A549 treated with GW870086 at 1 μM for 4 hours (cell line): ENCODE results near the gene FAT4. TPM values are rescaled to one million over a fixed set of nuclear protein-coding genes. Genes with fewer than 3 reads are reported as not detected.

ENCODE experiments used
- total RNA-seq: library from RNA; stranded (reverse); fragments of 200-300 nt; extraction: Qiagen RNA extraction; gene quantifications from 5 replicates; pipeline ENCODE4 v1.2.3, GENCODE V29; 2022; ENCODE audit warnings: low read depth

FAT4 gene, protein sequence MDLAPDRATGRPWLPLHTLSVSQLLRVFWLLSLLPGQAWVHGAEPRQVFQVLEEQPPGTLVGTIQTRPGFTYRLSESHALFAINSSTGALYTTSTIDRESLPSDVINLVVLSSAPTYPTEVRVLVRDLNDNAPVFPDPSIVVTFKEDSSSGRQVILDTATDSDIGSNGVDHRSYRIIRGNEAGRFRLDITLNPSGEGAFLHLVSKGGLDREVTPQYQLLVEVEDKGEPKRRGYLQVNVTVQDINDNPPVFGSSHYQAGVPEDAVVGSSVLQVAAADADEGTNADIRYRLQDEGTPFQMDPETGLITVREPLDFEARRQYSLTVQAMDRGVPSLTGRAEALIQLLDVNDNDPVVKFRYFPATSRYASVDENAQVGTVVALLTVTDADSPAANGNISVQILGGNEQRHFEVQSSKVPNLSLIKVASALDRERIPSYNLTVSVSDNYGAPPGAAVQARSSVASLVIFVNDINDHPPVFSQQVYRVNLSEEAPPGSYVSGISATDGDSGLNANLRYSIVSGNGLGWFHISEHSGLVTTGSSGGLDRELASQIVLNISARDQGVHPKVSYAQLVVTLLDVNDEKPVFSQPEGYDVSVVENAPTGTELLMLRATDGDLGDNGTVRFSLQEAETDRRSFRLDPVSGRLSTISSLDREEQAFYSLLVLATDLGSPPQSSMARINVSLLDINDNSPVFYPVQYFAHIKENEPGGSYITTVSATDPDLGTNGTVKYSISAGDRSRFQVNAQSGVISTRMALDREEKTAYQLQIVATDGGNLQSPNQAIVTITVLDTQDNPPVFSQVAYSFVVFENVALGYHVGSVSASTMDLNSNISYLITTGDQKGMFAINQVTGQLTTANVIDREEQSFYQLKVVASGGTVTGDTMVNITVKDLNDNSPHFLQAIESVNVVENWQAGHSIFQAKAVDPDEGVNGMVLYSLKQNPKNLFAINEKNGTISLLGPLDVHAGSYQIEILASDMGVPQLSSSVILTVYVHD (N-terminal part only)
- total RNA-seq, result 1.4 to 2.8 TPM (median 2.2 TPM) in 5 replicates

DNA sequence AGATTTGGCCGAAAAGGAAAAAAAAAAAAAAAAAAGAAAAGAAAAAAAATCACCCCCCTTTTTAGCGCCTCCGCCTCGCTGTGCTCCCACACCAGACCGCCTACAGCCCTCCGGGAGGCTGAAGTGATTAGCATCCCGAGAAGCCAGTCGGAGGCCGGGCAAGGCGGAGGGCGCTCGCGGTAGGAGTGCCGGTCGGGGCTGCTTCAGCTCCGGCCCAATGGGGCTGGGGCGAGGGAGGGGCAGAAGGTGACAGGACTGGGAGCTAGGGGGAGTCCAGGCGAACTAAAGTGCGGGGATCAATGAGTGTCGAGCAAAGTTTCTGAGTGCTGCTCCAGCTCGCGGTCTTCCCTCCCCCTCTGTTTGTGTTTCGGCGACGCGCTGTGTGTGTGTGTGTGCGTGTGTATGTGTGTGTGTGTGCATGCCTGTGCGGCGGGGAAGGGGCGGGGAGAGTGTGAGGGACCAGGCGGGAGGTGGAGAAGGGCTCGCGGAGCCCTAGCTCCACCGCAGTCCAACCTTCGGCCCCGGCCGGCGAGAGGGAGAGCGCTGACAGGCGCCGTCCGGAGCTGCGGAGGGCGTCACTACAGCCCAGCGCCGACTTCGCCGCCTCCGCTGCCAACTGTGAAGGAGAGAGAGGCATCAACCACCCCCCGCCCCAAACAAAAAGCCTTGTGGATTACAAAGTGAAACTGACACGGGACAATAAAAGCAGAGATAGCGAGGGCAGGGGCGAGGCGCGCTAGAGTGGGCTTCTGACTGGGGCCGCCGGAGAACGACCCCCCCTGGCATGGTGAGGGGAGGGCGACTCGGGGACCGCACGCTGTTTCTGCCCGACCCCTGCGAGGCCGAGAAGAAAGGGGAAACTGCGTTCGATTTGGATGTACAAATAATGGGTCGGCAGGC lies at the start of gene FAT4:
Gene FAT4, plus strand, starts transcription at position 280 of the 900 bp plus-strand sequence. CDS start 1,457 bp downstream, outside the sequence.

